Effector memory CD4-positive, alpha-beta T cell (primary cell): ENCODE data around the gene SLC44A5.

Experiments used
- DNase-seq, 3 donors: peaks; one replicate each; pipeline ENCODE4 v3.0.0-alpha.2; 2020
- H3K27ac ChIP-seq: 2 replicates; pipeline ENCODE4 v1.7.0; 2013; ENCODE audit warnings: mild to moderate bottlenecking, low read length, moderate library complexity; ENCODE audit not compliant: insufficient read depth, poor library complexity, severe bottlenecking
- H3K27me3 ChIP-seq: replicated peaks from 2 replicates; pipeline ENCODE4 v1.7.0; 2013; ENCODE audit warnings: mild to moderate bottlenecking, low read length; ENCODE audit not compliant: insufficient read depth, control insufficient read depth, poor library complexity, severe bottlenecking
- H3K36me3 ChIP-seq: 2 replicates; pipeline ENCODE4 v1.7.0; 2013; ENCODE audit warnings: mild to moderate bottlenecking, low read length, moderate library complexity; ENCODE audit not compliant: control insufficient read depth, insufficient read depth
- H3K4me1 ChIP-seq: 2 replicates; pipeline ENCODE4 v1.7.0; 2013; ENCODE audit warnings: low read length, mild to moderate bottlenecking; ENCODE audit not compliant: control insufficient read depth, insufficient read depth, poor library complexity, severe bottlenecking
- H3K4me3 ChIP-seq: 2 replicates; pipeline ENCODE4 v1.7.0; 2013; ENCODE audit warnings: low read length, low read depth, mild to moderate bottlenecking; ENCODE audit not compliant: insufficient read depth, poor library complexity, severe bottlenecking
- H3K9me3 ChIP-seq: 2 replicates; pipeline ENCODE4 v1.7.0; 2013; ENCODE audit warnings: mild to moderate bottlenecking, low read length, moderate library complexity; ENCODE audit not compliant: control insufficient read depth

SLC44A5 gene

GRCh38 chr1:75234562-75234961, 376.4 kb downstream of the SLC44A5 start:
- Histone ChIP-seq H3K4me1 (no peaks in the 10 kb centered on the region), H3K9me3 (no peaks in the 10 kb centered on the region), H3K36me3 (no peaks in the 10 kb centered on the region), H3K4me3 (no peak overlapping the region), H3K27me3 (no peaks in the 10 kb centered on the region), H3K27ac (no peak overlapping the region)
- no peak for DNase-seq

GRCh38 chr1:75233302-75233929, 377.5 kb downstream of the SLC44A5 start:
- no peaks in the 10 kb centered on the region for H3K27me3 ChIP-seq
- no peak for DNase-seq
- no peak overlapping the region for H3K4me3 ChIP-seq
- H3K36me3 ChIP-seq = no peaks in the 10 kb centered on the region
- no peak overlapping the region for H3K27ac ChIP-seq
- H3K9me3 ChIP-seq = no peaks in the 10 kb centered on the region
- H3K4me1 ChIP-seq = no peaks in the 10 kb centered on the region

GRCh38 chr1:75220072-75220471, 390.8 kb downstream of the SLC44A5 start:
- no peak for DNase-seq
- no peaks in the 10 kb centered on the region for H3K27me3 ChIP-seq
- no peaks in the 10 kb centered on the region for H3K36me3 ChIP-seq
- no peak overlapping the region for H3K27ac ChIP-seq
- no peaks in the 10 kb centered on the region for H3K4me1 ChIP-seq
- no peaks in the 10 kb centered on the region for H3K9me3 ChIP-seq
- H3K4me3 ChIP-seq = no peak overlapping the region

- no peaks in the 10 kb centered on the region for H3K9me3 ChIP-seq
- no peak for DNase-seq
- H3K36me3 ChIP-seq = no peaks in the 10 kb centered on the region
- no peak overlapping the region for H3K27ac ChIP-seq
- H3K4me3 ChIP-seq = no peak overlapping the region
- H3K4me1 ChIP-seq = no peaks in the 10 kb centered on the region
- H3K27me3 ChIP-seq = no peaks in the 10 kb centered on the region
These were observed 396.9 kb downstream of the SLC44A5 start for GRCh38 chr1:75214017-75214416.

DNA sequence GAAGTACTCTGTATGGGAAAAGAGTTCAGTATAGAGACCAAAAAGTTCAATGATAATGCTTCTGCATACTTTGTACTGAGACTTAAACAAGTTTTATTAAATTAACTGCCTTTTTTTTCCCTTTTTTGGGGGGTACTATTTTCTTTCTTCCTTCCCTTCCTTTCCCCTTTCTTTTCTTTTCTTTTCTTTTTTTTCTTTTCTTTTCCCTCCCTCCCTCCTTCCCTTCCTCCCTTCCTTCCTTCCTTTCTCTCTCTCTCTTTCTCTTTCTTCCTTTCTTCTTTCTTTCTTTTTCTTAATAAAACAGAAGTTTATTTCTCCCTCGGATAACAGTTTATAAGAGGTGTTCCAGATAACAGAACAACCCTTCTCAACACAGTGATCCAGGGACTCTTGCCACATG, 399.3 kb downstream of the SLC44A5 start:
- H3K36me3 ChIP-seq = no peaks in the 10 kb centered on the region
- H3K27me3 ChIP-seq = no peaks in the 10 kb centered on the region
- no peaks in the 10 kb centered on the region for H3K9me3 ChIP-seq
- no peak for DNase-seq
- H3K27ac ChIP-seq = no peak overlapping the region
- H3K4me3 ChIP-seq = no peak overlapping the region
- no peaks in the 10 kb centered on the region for H3K4me1 ChIP-seq

- no peak for DNase-seq
- Histone ChIP-seq H3K4me1 (no peaks in the 10 kb centered on the region), H3K27ac (no peak overlapping the region), H3K9me3 (no peaks in the 10 kb centered on the region), H3K27me3 (no peaks in the 10 kb centered on the region), H3K4me3 (no peak overlapping the region), H3K36me3 (no peaks in the 10 kb centered on the region)
These were observed 402.1 kb downstream of the SLC44A5 start for GRCh38 chr1:75208862-75209261.

- H3K27me3 ChIP-seq = no peaks in the 10 kb centered on the region
- H3K27ac ChIP-seq = no peak overlapping the region
- H3K4me3 ChIP-seq = no peak overlapping the region
- DNase-seq = no peak
- no peaks in the 10 kb centered on the region for H3K4me1 ChIP-seq
- H3K36me3 ChIP-seq = no peaks in the 10 kb centered on the region
- no peaks in the 10 kb centered on the region for H3K9me3 ChIP-seq
These were observed 407.3 kb downstream of the SLC44A5 start for GRCh38 chr1:75203415-75204277.

GRCh38 chr1:75202751-75203150, 408.2 kb downstream of the SLC44A5 start:
- DNase-seq = no peak
- H3K27ac ChIP-seq = no peak overlapping the region
- H3K4me3 ChIP-seq = no peak overlapping the region
- no peaks in the 10 kb centered on the region for H3K4me1 ChIP-seq
- H3K27me3 ChIP-seq = no peaks in the 10 kb centered on the region
- H3K36me3 ChIP-seq = no peaks in the 10 kb centered on the region
- H3K9me3 ChIP-seq = no peaks in the 10 kb centered on the region

GRCh38 chr1:75198761-75199160, 412.2 kb downstream of the SLC44A5 start:
- Histone ChIP-seq H3K9me3 (no peaks in the 10 kb centered on the region), H3K36me3 (no peaks in the 10 kb centered on the region), H3K4me3 (no peak overlapping the region), H3K4me1 (no peaks in the 10 kb centered on the region), H3K27ac (no peak overlapping the region), H3K27me3 (no peaks in the 10 kb centered on the region)
- no peak for DNase-seq

- Histone ChIP-seq H3K36me3 (no peaks in the 10 kb centered on the region), H3K9me3 (no peaks in the 10 kb centered on the region), H3K27me3 (no peaks in the 10 kb centered on the region), H3K4me3 (no peak overlapping the region), H3K4me1 (no peaks in the 10 kb centered on the region), H3K27ac (no peak overlapping the region)
- no peak for DNase-seq
These were observed 412.8 kb downstream of the SLC44A5 start for GRCh38 chr1:75198163-75198562.
